Right forelimb (tissue), 1 donor: ENCODE data around the gene MAP6.

Source experiments
- DNase-seq: peaks from one replicate; pipeline ENCODE4 v3.0.0-alpha.2; 2018

MAP6 gene

GRCh38 chr11:75627906-75628668 lies 40.8 kb downstream of the MAP6 start:
- DNase-seq = no peak

GRCh38 chr11:75626889-75627529 lies 41.8 kb downstream of the MAP6 start:
- DNase-seq = no peak

GRCh38 chr11:75625991-75626888 lies 42.6 kb downstream of the MAP6 start:
- no peak for DNase-seq

- no peak for DNase-seq
Observed at GRCh38 chr11:75625021-75625420, 43.8 kb downstream of the MAP6 start.

GRCh38 chr11:75616281-75616680 lies 52.6 kb downstream of the MAP6 start:
- DNase-seq = no peak

- no peak for DNase-seq
Observed at GRCh38 chr11:75615751-75616150, 53.1 kb downstream of the MAP6 start.

- DNase-seq = no peak
Observed at GRCh38 chr11:75611823-75612222, 57.0 kb downstream of the MAP6 start.

- DNase-seq = no peak
Observed at GRCh38 chr11:75606099-75606498, 62.7 kb downstream of the MAP6 start.

- DNase-seq = no peak
Observed at GRCh38 chr11:75603791-75604736, 64.8 kb downstream of the MAP6 start.

- DNase-seq = no peak
Observed at GRCh38 chr11:75602951-75603350, 65.9 kb downstream of the MAP6 start.

GRCh38 chr11:75601494-75601893 lies 67.3 kb downstream of the MAP6 start:
- DNase-seq = no peak

- no peak for DNase-seq
Observed at GRCh38 chr11:75600356-75600755, 68.5 kb downstream of the MAP6 start.

- DNase-seq = no peak
Observed at GRCh38 chr11:75598900-75599299, 69.9 kb downstream of the MAP6 start.

GRCh38 chr11:75598264-75598663 lies 70.6 kb downstream of the MAP6 start:
- no peak for DNase-seq

GRCh38 chr11:75597636-75598035 lies 71.2 kb downstream of the MAP6 start:
- no peak for DNase-seq

GRCh38 chr11:75596914-75597313 lies 71.9 kb downstream of the MAP6 start:
- DNase-seq = no peak

- DNase-seq = no peak
Observed at GRCh38 chr11:75595429-75595828, 73.4 kb downstream of the MAP6 start.

- DNase-seq = no peak
Observed at GRCh38 chr11:75594211-75594610, 74.6 kb downstream of the MAP6 start.

- no peak for DNase-seq
Observed at GRCh38 chr11:75593286-75593915, 75.4 kb downstream of the MAP6 start.

GRCh38 chr11:75592715-75593114 lies 76.1 kb downstream of the MAP6 start:
- no peak for DNase-seq

GRCh38 chr11:75591966-75592365 lies 76.9 kb downstream of the MAP6 start:
- DNase-seq = no peak

- no peak for DNase-seq
Observed at GRCh38 chr11:75591371-75591770, 77.5 kb downstream of the MAP6 start.
